H1 (cell line): ENCODE results near the gene RPS6KA5. TPM values are rescaled to one million over a fixed set of nuclear protein-coding genes. Genes with fewer than 3 reads are reported as not detected.

Source experiments
- GTF2F1 ChIP-seq: IDR thresholded peaks from 2 replicates; pipeline ENCODE4 v1.6.1; 2012; ENCODE audit warnings: low read depth, low read length, improper control_type of control experiment, borderline replicate concordance
- NRF1 ChIP-seq: IDR thresholded peaks from 2 replicates; pipeline ENCODE4 v1.6.1; 2011; ENCODE audit warnings: mild to moderate bottlenecking, low read depth, low read length, improper control_type of control experiment
- RAD21 ChIP-seq, 2 experiments: IDR thresholded peaks in 1 of 2; conservative IDR thresholded peaks in 1 of 2; 2 replicates each; pipeline ENCODE4 v1.6.1; 2011; ENCODE audit warnings: low read depth in 2 of 2, low read length in 2 of 2, improper control_type of control experiment in 1 of 2, inconsistent platforms in 1 of 2, mild to moderate bottlenecking in 1 of 2, moderate library complexity in 1 of 2
- SIRT6 ChIP-seq: IDR thresholded peaks from one replicate; pipeline ENCODE4 v1.7.1; 2012; ENCODE audit warnings: low read length, inconsistent platforms
- SP2 ChIP-seq: IDR thresholded peaks from 2 replicates; pipeline ENCODE4 v1.6.1; 2012; ENCODE audit warnings: mild to moderate bottlenecking, low read length, inconsistent platforms
- TAF7 ChIP-seq: optimal IDR thresholded peaks from 2 replicates; pipeline ENCODE3; 2011; ENCODE audit warnings: low read depth, mild to moderate bottlenecking, inconsistent platforms, low read length, moderate library complexity, borderline replicate concordance
- polyA plus RNA-seq, 7 experiments: library from polyadenylated mRNA; depleted of rRNA in 3 of 7; stranded (reverse) in 5 of 7; unstranded in 2 of 7; fragments of >200 nt in 5 of 7; fragments of 200-250 nt in 2 of 7; gene quantifications; 1 replicate in 5 of 7; 2 replicates in 1 of 7; 4 replicates in 1 of 7; pipeline versions ENCODE4 v1.2.1 to v1.2.3, GENCODE V29; 2011 to 2013; ENCODE audit warnings: missing spikeins in 2 of 7, mixed read lengths in 2 of 7
- total RNA-seq: library from RNA; stranded (reverse); fragmentation: NEBNext Ultra II Directional; extraction: Animal tissue kit (Norgen Biotek cat#: 25700); gene quantifications from 2 replicates; pipeline ENCODE4 v1.2.1, GENCODE V29; 2021

Gene RPS6KA5
- total and polyA plus RNA-seq, 2 of the 8 experiments (the other 6 are each of a cell fraction or from before 2014, with no cell fraction given) = 0.85 to 3.1 TPM

- TF ChIP-seq SP2 = no peak
- no peak for TF ChIP-seq SIRT6
- TF ChIP-seq NRF1 = no peak
- no peak for TF ChIP-seq GTF2F1
- TF ChIP-seq RAD21 (IDR thresholded peaks at IDR 0.05 in 1 of 2, conservative IDR thresholded peaks at IDR 0.05 in 1 of 2; ENCODE audit: low read depth in 2 of 2, low read length in 2 of 2) = no peak
- TF ChIP-seq TAF7 = no peak
Measured at GRCh38 chr14:91048676-91049075, 11.8 kb downstream of the RPS6KA5 start (continued).
